GM13977 (cell line): ENCODE results near the gene ENTPD6.

Experiments
- DNase-seq: peaks from one replicate; pipeline ENCODE4 v3.0.0; 2012; ENCODE audit warnings: low spot score
- in situ Hi-C: fragments of 300-500 bp; cut with MboI; formaldehyde crosslinking; loops from one replicate; pipeline ENCODE4 v1.12.0; 2022; ENCODE audit warnings: low sequenced_read_pairs, low pct_unique_long_range_greater_than_20kb, mixed read lengths, inconsistent platforms; ENCODE audit not compliant: unreplicated experiment
- TF ChIP-seq, protein P1 (sequence below): IDR thresholded peaks from 2 replicates; pipeline ENCODE4 v1.5.1; 2012; ENCODE audit warnings: mild to moderate bottlenecking, control low read depth; ENCODE audit not compliant: insufficient read depth; ENCODE audit errors: extremely low read depth, missing control alignments

Gene ENTPD6

DNA sequence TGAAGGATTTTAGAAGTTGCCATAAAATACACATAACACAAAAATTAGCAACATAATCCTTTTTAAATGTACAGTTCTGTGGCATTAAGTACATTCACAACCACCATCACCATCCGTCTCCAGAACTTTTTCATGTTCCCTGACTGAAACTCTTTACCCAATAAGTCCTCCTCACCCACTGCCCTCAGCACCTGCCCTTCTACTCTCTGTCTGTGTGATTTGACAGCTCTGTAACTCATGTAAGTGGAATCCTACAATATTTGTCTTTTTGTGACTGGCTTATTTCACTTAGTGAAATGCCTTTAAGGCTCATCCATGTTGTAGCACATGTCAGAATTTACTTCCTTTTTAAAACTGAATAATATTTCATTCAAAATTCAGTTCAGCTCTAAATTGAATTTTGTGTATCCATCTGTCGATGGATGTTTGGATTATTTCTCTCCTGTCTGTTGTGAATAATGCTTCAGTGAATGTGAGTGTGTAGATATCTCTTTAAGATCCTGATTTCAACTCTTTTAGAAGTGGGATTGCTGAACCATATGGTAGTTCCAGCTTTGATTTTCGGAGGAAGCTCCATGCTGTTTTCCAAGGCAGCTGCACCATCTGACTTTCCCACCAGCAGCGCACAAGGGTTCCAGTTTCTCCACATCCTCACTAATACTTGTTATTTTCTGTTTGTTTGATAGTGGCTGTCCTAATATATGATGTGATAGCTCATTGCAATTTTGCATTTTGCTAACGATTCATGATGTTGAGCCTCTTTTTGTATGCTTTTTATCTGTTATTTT, 4.2 kb downstream of the ENTPD6 start:
- TF ChIP-seq, protein P1, sequence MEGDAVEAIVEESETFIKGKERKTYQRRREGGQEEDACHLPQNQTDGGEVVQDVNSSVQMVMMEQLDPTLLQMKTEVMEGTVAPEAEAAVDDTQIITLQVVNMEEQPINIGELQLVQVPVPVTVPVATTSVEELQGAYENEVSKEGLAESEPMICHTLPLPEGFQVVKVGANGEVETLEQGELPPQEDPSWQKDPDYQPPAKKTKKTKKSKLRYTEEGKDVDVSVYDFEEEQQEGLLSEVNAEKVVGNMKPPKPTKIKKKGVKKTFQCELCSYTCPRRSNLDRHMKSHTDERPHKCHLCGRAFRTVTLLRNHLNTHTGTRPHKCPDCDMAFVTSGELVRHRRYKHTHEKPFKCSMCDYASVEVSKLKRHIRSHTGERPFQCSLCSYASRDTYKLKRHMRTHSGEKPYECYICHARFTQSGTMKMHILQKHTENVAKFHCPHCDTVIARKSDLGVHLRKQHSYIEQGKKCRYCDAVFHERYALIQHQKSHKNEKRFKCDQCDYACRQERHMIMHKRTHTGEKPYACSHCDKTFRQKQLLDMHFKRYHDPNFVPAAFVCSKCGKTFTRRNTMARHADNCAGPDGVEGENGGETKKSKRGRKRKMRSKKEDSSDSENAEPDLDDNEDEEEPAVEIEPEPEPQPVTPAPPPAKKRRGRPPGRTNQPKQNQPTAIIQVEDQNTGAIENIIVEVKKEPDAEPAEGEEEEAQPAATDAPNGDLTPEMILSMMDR = no peak
- no peak for DNase-seq
- in situ Hi-C loops = loop anchor here (25.0 kb wide), 1 partner anchor 212 kb away; the partner anchor contains the start of gene APMAP

DNA sequence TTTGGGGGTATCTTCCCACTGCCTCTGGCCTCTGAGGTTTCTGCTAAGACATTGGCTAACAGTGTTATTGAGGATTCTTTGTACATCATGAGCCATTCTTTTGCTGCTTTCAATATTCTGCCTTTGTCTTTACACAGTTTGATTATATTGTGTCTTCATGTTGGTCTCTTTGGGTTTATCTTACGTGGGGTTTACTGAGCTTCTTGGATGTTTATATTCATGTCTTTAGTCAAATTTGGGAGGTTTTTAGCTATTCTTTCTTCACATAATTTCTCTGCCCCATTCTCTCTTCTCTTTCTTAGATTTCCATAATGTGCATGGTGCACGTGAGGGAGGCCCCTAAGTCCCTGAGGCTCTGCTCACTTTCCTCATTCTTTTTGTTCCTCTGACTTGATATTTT, 7.6 kb downstream of the ENTPD6 start:
- no peak for DNase-seq
- TF ChIP-seq, protein P1 = no peak

DNA sequence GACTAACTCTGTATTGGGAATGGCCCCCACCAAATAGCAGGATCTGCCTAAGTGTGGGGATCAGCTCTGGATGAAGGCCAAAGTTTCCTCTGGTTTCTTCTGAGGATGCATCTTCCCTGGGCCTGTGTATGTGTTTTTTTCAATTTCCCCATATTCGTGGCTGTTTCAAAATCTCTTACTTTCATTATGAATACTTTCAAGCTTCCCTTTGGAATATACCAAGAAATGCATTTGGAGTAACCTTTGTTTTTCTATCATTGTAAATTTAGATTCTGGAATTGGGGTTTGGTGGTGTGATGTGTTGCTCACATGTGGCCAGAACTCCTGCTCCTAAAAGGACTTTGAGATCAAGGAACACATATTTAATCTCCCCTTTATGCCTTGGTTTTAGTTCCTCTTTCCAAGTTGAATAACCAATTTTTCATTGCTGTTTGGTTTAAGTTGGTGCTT, 8.4 kb downstream of the ENTPD6 start:
- DNase-seq = peak; percentile 20
- in situ Hi-C loops = no loop called here
- TF ChIP-seq, protein P1 = no peak

More for the DNA sequence above, 7.6 kb downstream of the ENTPD6 start:
- in situ Hi-C loops = no loop called here

DNA sequence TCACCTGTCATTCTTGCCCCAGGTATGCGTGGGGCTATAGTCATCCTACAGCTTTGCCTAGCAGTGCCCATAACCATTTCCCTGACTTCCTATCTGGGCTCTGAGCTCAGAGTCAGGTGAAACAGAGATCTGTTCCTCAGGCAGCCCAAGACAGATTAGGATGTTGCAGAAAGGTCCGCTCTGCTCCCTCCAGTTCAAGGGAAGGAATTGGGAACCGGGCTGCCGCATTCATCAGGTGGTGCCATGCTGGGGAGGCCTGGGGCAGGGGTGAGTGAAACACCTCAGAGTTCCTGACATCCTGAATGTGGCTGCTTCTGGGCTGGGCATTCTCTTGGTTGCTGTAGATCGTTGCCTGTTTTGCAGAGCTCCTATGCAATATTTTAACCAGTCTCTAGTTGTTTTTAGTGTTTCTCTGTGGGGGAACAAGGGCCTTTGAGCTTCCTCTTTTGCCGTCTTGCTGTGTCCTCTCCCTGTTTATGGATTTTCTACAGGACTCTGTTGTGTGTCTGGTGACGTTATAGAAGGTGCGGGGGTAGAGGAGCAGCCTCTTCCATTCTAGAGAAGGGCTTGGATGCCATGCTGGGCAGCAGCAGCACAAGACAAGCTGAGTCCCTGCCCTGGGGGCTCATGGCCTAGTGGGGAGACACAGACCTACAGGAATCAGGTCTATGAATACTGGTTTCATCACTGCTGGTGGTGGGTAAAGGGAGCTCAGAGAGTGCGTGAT, 9.2 kb downstream of the ENTPD6 start:
- DNase-seq = no peak
- TF ChIP-seq, protein P1 = no peak
- in situ Hi-C loops = no loop called here

DNA sequence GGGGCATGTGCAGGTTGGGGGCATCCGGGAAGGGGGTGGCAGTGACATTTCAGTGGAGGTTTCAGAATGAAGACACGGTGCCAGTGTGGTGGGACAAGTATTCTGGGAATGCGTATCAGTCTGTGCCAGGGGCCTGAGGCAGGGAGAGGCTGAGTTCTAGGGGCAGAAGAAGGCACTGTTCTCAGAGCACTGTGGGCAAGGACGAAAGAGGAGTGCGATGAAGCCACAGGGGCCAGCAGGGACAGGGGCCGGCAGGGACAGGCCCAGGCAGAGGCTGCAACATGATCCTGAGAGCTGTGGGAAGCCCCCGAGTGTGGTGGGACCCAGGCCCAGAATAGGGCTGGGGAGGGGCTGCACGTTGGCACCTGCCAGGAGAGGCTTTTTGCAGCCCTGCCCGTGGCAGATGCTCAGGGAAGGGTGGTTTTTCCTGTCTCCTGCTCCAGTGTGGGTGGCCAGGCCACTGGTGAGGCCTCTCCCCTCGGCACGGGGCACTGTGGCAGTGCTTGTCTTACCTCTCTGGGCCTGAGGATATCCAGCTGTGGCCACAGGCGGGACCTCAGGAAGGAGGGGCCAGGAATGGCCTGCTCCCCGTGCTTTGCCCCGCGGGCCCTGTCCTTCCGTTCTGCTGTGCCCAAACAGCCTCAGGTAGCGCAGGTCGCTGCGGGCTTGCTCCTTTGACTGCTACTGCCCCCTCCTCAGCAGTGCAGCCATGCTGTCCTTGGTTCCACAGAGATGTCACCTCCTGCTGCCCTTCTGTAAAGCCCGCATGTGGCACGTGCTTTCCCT, 10.0 kb downstream of the ENTPD6 start:
- DNase-seq = no peak
- TF ChIP-seq, protein P1 = no peak
- in situ Hi-C loops = no loop called here

DNA sequence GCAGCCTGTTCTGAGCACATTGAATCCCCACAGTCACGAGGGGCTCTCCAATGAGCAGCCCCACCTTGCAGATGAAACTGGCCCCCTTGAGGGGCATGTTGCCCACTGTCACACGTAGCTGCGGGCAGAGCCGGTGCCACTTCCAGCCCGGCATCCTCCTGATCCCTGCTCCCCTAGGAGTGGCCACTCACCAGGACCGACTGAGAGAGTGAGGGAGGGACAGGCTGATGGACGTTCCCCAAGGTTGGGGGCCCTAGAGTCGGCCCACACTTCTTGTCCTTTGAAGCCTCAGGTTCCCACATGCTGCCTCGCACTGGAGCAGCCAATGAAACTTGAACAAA, 10.5 kb downstream of the ENTPD6 start:
- DNase-seq = no peak
- TF ChIP-seq, protein P1 = no peak
- in situ Hi-C loops = no loop called here
